Hepatocyte (in vitro differentiated cells): Measurements from ENCODE around the gene SHISAL1. TPM values are rescaled to one million over a fixed set of nuclear protein-coding genes. Genes with fewer than 3 reads are reported as not detected.

ENCODE experiments used
- DNase-seq: peaks from one replicate; pipeline ENCODE4 v3.0.0-alpha.2; 2016; ENCODE audit warnings: low spot score
- H2AFZ ChIP-seq: fragments of 200-600 bp; sonication (generic); 2 replicates; pipeline ENCODE4 v1.6.0; 2016; ENCODE audit warnings: antibody characterized with exemption, mild to moderate bottlenecking
- H3K27ac ChIP-seq: fragments of 200-600 bp; sonication (generic); 2 replicates; pipeline ENCODE4 v1.5.1; 2016; ENCODE audit warnings: mild to moderate bottlenecking
- H3K27me3 ChIP-seq: fragments of 200-600 bp; sonication (generic); 2 replicates; pipeline ENCODE4 v1.6.1; 2016
- H3K36me3 ChIP-seq: fragments of 200-600 bp; sonication (generic); replicated peaks from 2 replicates; pipeline ENCODE4 v1.5.1; 2016; ENCODE audit warnings: low read depth; ENCODE audit not compliant: insufficient read depth
- H3K4me1 ChIP-seq: fragments of 200-600 bp; sonication (generic); 2 replicates; pipeline ENCODE4 v1.5.1; 2016; ENCODE audit warnings: mild to moderate bottlenecking, moderate library complexity; ENCODE audit not compliant: insufficient read depth
- H3K4me2 ChIP-seq: fragments of 200-600 bp; sonication (generic); 2 replicates; pipeline ENCODE4 v1.6.0; 2016
- H3K4me3 ChIP-seq: fragments of 200-600 bp; sonication (generic); 2 replicates; pipeline ENCODE4 v1.5.1; 2016; ENCODE audit warnings: mild to moderate bottlenecking
- H3K79me2 ChIP-seq: fragments of 200-600 bp; sonication (generic); 2 replicates; pipeline ENCODE4 v1.6.0; 2017; ENCODE audit warnings: mild to moderate bottlenecking
- H3K9me2 ChIP-seq: fragments of 200-600 bp; sonication (generic); replicated peaks from 2 replicates; pipeline ENCODE4 v1.6.0; 2017; ENCODE audit warnings: mild to moderate bottlenecking; ENCODE audit not compliant: insufficient read depth
- H3K9me3 ChIP-seq: fragments of 200-600 bp; sonication (generic); 2 replicates; pipeline ENCODE4 v1.5.1; 2016; ENCODE audit warnings: low read depth, mild to moderate bottlenecking
- H4K20me1 ChIP-seq: fragments of 200-600 bp; sonication (generic); 2 replicates; pipeline ENCODE4 v1.6.0; 2016; ENCODE audit warnings: mild to moderate bottlenecking; ENCODE audit not compliant: insufficient read depth, poor library complexity, severe bottlenecking
- CTCF ChIP-seq: fragments of 200-600 bp; sonication (generic); IDR thresholded peaks from 2 replicates; pipeline ENCODE4 v1.5.1; 2016; ENCODE audit warnings: antibody characterized with exemption, mild to moderate bottlenecking; ENCODE audit not compliant: poor library complexity
- EZH2 ChIP-seq: fragments of 200-600 bp; sonication (generic); IDR thresholded peaks from 2 replicates; pipeline ENCODE4 v1.6.1; 2016; ENCODE audit warnings: antibody characterized with exemption, mild to moderate bottlenecking, borderline replicate concordance
- EZH2phosphoT487 ChIP-seq: fragments of 200-600 bp; sonication (generic); IDR thresholded peaks from one replicate; pipeline ENCODE4 v1.6.1; 2018; ENCODE audit warnings: antibody characterized with exemption, mild to moderate bottlenecking, low read depth, moderate library complexity; ENCODE audit not compliant: unreplicated experiment, severe bottlenecking
- WGBS: methylation state at CpG from one replicate; pipeline ENCODE4 v1.1.6; 2016; ENCODE audit warnings: low lambda C conversion rate; ENCODE audit errors: missing lambda C conversion rate; 5-methylcytosine and 5-hydroxymethylcytosine counted together
- polyA plus RNA-seq: library from polyadenylated mRNA; unstranded; fragments of >200 nt; fragmentation: Nextera tagmentation; extraction: Ambion mirVana; gene quantifications from 2 replicates; pipeline ENCODE4 v1.2.1, GENCODE V29; 2016
- total RNA-seq: library from RNA; depleted of rRNA; stranded (reverse); fragments of >200 nt; gene quantifications from 2 replicates; pipeline ENCODE4 v1.2.3, GENCODE V29; 2014

The SHISAL1 gene
- total and polyA plus RNA-seq, 2 experiments from 2014 or later = 0.66 to 2.4 TPM

- DNase-seq = no peak
- no peaks in the 10 kb centered on the region for H4K20me1 ChIP-seq
- no peak overlapping the region for H3K27ac ChIP-seq
- no peaks in the 10 kb centered on the region for H3K79me2 ChIP-seq
- H3K9me3 ChIP-seq = no peaks in the 10 kb centered on the region
- H3K4me2 ChIP-seq = no peak overlapping the region
- H2AFZ ChIP-seq = no peak overlapping the region
- H3K27me3 ChIP-seq = no peaks in the 10 kb centered on the region
- WGBS = 93% methylated on average over 25 of the region's 25 CpGs
- no peaks in the 10 kb centered on the region for H3K4me1 ChIP-seq
- TF ChIP-seq CTCF (no peak), EZH2 (no peak), EZH2phosphoT487 (no peak)
- no peak overlapping the region for H3K4me3 ChIP-seq
- H3K36me3 ChIP-seq = no peaks in the 10 kb centered on the region
- H3K9me2 ChIP-seq = no peaks in the 10 kb centered on the region
These were observed 64.5 kb downstream of the SHISAL1 start for GRCh38 chr22:44247923-44248892.

GRCh38 chr22:44247346-44247745 lies 65.4 kb downstream of the SHISAL1 start:
- Histone ChIP-seq H3K4me2 (no peak overlapping the region), H3K4me1 (no peaks in the 10 kb centered on the region), H3K9me3 (no peaks in the 10 kb centered on the region), H3K36me3 (no peaks in the 10 kb centered on the region), H4K20me1 (no peaks in the 10 kb centered on the region), H3K79me2 (no peaks in the 10 kb centered on the region), H3K9me2 (no peaks in the 10 kb centered on the region), H3K27me3 (no peaks in the 10 kb centered on the region), H3K4me3 (no peak overlapping the region), H3K27ac (no peak overlapping the region), H2AFZ (no peak overlapping the region)
- no peak for TF ChIP-seq EZH2phosphoT487
- TF ChIP-seq EZH2 = no peak
- TF ChIP-seq CTCF = no peak
- DNase-seq = no peak
- 92% methylated on average over 5 of the region's 5 CpGs for WGBS

- Histone ChIP-seq H3K36me3 (no peaks in the 10 kb centered on the region), H3K4me2 (no peak overlapping the region), H3K4me3 (no peak overlapping the region), H4K20me1 (no peaks in the 10 kb centered on the region), H3K27me3 (no peaks in the 10 kb centered on the region), H3K27ac (no peak overlapping the region), H2AFZ (no peak overlapping the region), H3K4me1 (no peaks in the 10 kb centered on the region), H3K79me2 (no peaks in the 10 kb centered on the region), H3K9me3 (no peaks in the 10 kb centered on the region), H3K9me2 (no peaks in the 10 kb centered on the region)
- WGBS = 92% methylated on average over 7 of the region's 8 CpGs
- no peak for DNase-seq
- TF ChIP-seq CTCF = no peak
- TF ChIP-seq EZH2phosphoT487 = no peak
- no peak for TF ChIP-seq EZH2
These were observed 66.0 kb downstream of the SHISAL1 start for GRCh38 chr22:44246615-44247326.
